Stimulated activated CD8-positive, alpha-beta memory T cell treated with anti-CD3 and anti-CD28 coated beads, Interleukin-12 subunit alpha, Interleukin-12 subunit beta, amount 100 ng/mL, for 24 hours (primary cell): Measurements from ENCODE around the gene ZNF462.

Source experiments
- DNase-seq: peaks from one replicate; pipeline ENCODE4 v3.0.0-alpha.2; 2020; ENCODE audit errors: extremely low read depth

ZNF462 gene

DNA sequence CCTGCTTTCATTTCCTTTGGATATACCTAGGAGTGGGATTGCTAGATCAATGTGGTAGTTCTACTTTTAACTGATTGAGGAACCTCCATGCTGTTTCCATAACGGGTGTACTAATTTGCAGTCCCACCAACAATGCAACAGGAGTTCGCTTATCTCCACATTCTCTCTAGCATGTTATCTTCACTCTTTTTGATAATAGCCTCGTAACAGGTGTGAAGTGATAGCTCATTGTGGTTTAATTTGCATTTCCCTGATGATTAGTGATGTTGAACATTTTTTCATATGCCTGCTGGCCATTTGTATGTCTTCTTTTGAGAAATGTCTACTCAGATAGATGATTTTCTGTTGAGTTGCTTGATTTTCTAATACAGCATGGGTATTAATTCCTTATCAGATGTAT, 142.2 kb downstream of the ZNF462 start:
- no peak for DNase-seq

DNA sequence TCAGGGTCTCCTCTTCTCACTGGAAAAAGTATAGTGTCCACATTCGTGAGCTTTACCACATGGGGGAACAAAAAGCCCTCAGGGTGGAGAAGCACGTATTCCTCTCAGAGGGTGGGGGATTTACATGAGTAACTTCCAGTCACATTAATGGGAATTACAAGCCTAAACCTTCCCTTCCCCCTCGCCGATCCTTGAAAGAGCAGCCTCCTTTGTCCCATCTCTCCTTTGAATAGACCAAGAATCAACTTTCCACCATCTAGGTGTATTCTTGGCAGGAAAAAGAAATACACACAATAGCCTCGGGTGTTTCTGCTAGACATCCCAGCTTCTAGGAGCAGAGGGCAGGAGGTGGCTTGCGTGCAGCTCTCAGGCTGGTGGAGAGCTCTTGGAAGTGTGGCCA, 144.4 kb downstream of the ZNF462 start:
- DNase-seq, result no peak

DNA sequence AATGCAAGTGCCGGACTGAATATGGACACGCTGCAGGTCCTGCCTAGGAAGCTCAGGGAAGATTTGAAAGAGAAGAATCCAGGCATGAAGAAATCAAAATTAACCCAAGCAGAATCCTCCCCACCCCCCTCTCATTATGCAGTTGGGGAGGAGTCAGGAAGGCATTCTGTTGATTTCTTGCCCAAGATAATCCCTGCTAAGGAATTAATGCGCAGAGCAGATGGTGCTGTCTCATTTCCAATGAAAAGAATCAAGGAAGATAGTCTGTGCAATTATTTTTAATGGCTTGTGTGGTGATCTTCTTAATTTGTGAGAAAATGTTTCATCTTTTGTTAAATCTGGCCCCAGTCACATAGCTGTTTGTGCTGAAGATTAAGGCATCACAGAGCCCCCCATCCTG, 145.0 kb downstream of the ZNF462 start:
- DNase-seq, result no peak

DNA sequence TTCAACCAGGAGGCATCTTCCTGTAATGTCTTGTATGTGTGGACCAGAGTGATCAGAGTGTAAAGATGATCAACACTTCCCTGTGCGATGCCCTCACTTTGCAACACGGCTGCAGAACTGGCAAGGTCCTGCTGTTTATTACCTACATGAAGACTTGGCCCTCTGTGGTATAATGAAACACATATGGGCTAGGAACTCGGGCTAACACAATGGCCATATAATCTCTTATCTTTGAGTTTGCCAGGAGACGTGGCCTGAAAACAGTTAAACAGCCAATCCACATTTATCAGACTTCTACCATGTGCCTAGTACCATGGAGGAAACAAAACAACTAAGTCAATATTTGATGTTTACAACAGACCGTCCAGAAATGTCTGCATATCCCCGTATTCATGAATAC, 145.5 kb downstream of the ZNF462 start:
- no peak for DNase-seq

DNA sequence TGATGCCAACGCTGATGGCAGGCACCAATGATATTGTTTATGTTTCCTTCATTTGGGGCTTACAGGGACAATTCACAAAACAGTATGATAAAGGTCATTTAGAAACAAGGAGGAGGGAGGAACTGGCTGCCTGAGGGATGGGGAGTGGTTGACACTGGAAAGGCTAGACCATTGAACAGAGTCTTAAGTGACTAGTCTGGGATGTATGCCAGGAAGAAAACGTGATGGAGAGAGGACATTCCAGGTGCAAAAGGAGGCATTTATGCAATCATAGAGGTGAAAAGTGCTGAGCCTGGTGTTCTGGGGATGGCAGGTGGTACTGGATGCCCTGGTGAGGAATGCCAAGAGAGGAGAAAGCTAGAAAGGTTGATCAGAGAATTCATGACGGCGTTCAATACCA, 153.4 kb downstream of the ZNF462 start:
- DNase-seq, result no peak

DNA sequence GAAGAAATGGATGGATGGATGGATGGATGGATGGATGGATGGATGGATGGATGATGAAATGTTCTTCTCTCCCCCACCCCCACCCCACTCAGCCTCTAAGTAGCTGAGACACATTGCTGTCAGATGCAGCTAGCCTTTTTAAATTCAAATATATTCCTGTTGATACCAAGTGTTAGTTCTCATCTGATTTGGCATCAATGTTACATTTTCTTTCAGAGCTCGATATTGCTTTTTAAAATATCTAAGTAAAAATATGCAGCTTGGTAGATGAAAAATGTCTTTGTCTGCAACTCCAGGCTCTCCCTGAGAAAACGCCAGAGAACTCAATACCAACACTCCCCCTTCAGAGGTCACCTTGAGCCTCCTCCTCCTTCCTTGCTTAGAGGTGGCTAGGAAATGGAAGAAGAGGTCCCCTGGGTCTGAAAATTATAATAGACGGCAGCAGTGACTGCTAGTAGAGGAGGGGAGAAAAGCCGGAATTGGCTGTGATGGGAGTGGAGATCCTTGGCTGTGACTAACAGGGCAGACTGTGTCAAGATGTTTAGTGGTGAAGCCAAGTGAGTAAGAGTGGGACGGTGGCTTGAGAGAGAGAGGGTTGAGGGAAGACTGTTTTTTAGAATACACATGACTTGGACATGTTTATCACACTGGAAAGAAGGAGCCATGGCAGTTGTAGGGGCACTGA, 156.0 kb downstream of the ZNF462 start:
- no peak for DNase-seq

DNA sequence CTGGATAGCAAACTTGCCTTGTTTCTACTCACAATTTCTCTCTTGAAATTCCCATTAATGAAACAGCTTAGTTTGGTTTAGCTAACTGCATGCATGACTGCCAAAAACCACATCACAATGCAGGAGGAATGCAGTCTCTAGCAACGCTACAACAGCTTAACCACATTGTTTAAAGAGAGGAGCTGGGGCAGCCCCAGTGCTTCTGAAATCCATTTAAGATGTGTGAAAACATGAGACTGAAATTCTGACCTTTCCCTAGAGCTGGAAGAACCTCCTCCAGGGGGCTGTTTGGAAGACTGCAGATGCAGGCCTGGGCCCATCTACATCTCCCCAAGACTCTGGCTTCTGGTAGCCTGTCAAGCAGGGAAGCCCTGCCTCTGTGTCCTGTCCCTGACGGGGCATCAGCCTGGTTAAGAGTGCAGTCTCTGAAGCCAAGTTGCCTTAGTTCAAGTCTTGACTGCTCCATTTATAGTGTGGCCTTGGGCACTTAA, 157.1 kb downstream of the ZNF462 start:
- DNase-seq, result no peak

DNA sequence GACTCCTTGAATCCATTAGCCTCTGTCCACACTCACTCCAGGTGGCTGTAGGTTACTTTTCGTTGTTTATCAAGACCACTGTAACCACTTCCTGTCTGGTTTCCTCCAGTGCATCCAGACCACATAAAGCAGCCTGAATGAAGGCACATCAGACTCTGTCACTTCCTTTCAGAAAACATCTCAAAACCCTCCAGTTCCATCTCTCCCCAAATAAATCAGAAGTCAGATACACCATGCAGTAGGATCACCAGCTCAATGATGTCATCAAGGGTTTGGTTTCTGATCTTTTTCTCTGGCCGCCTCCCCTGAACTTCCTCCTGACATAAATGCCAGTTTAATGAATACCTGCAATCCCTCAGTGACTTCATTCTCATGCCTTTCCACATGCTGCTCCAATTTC, 161.2 kb downstream of the ZNF462 start:
- no peak for DNase-seq

DNA sequence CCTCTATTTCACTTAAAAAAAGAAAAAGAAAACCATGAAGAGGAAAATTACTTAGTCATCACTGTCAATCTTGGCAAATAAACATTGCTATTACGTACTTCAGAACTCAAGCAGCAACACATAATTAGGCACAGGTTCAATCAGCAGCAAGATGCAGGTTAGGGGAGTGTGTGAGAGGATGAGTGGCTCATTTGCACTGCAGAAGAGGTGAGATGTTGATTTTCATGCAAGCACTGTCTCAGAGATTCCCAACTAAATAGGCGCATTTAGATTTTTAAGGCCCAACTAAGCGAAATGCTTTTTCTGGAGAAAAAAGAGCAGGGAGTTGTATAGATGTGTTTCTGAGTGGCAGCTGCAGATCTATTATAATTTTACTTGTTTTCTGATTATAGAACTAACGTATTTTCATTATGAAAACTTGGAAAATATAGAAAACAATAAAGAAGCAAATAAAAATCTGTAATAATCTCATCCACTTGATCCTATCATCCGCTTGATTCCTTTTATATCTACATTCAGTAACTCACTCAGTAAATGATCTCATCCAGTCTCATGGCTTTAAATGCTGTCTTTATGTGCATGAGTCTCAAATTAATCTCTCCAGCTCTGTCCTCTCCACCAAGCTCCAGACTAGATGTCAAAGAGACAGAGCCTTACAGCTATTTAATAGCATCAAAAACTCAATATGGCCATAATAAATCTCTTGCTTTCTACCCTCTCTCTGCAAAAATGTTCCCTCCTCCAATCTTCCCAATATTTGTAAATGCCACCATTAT, 162.5 kb downstream of the ZNF462 start:
- no peak for DNase-seq

DNA sequence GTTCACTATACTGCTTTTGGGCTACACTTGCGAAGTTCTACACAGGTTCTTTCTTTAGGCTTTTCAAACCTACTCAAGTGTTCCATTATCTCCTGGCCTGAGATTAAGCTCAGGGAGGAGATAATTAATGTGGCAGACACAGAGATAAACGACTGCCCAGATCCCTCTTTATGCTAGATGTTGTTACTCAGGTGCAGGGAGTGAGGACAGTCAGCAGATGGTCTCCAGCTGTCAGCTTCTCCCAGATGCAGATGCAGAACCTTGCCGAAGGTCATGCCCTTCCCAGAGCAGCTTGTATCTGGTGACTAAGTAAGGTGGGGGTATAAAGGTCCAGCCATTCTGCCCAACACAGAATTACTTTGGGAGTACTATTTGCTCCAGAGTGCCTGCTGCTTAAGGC, 166.2 kb downstream of the ZNF462 start:
- DNase-seq, result no peak

DNA sequence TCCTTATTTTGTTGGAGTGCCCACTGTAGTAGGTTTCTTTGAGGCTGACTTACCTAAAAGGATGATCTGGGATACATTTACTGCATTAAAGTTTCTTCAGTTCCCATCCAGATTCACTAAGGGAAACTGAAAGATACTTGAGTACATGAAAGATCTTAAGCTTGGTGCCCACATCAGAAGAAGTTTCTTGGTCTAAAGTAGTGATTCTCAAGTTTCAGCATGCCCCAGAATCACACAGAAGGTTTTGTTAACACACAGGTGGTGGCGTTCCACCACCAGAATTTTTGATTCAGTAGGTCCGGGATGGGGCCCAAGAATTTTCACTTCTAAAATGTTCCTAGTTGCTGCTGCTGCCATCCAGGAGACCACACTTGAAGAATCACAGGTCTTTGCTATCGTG, 171.0 kb downstream of the ZNF462 start:
- DNase-seq, result no peak

DNA sequence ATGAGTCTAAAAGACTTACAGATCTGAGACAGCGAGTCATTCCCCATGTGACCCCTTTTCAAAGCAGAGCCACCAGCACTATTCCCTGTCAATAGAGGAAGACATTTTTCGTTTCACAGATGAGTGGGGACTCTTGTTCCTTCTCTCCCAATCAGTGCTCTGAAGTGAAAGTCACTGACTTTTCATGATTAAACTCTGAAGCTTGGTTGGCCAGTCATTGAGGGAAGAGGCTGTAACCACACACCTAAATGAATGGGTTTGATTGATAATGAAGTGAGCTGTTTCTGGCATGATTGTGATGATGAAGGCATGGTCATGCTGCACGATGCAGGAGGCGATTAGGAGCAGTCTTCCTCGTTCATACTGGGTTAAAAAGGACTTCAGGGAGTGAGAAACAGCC, 171.9 kb downstream of the ZNF462 start:
- no peak for DNase-seq

DNA sequence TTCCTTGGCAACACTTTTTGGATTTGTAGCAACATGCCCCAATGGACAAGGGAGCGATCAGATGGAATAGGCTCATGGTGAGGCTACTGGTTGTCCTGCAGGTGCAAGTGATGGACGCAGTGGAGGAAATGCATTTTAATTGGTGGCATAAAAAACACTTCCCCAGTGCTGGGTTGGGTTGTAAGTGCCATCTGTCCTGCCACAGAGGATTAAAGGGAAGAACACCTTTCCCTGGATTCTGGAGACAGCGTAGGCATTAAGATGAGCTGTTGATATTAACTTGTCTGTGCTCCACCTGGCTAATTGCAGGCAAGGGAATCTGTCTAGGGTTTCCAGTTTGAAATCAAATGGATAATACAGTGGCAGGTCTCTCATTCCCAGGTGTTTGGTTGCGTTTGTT, 173.4 kb downstream of the ZNF462 start:
- DNase-seq, result no peak

DNA sequence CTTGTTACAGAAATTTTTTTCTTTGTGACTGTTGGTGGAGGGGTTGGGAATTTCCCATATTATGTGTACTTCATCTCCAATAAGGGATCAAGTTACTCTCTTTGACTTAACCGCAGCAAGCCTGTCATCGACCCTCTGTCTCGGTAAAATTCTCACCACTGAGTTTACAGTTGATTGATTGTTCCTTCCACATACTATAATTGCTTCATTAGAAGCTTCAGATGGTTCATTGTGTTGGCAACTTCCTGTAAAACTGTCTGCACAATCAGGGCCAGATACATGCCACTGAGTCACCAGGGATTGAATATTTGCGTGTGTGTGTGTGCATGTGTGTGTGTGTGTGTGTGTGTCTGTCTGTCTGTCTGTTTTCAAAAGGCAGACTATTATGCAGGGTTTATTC, 176.6 kb downstream of the ZNF462 start:
- DNase-seq, result no peak

DNA sequence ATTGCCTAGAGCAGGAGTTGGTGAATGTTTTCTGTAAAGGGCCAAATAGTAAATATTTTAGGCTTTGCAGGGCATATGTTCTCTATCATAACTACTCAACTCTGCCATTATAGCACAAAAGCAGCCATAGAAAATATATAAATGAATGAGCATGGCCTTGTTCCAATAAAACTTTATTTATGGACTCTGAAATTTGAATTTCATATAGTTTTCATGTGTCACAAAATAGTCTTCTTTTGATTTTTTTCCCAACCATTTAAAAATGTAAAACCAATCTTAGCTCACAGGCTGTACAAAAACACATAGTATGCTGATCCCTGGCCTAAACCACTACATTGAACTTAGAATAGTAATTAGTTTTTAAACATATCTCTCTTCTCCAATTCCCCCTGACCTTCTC, 179.6 kb downstream of the ZNF462 start:
- no peak for DNase-seq

DNA sequence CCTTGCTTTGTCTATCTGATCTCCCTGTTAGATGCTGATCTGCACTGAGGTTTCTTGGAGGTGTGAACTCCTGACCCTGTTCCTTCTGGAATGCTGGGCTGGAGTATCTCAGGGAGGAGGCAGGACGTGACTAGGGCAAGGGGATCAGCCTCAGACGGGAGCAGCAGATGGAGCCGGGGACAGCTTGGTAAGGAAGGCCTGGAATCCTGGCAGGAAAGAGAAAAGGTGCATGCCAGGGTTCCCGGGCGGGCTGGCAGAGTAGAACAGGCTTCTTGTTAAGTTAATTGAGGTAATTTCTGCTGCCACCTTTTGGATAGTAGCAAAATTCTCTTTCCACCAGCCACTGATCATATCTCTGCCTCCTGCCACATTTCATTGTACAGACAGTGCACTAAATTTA, 180.9 kb downstream of the ZNF462 start:
- no peak for DNase-seq

DNA sequence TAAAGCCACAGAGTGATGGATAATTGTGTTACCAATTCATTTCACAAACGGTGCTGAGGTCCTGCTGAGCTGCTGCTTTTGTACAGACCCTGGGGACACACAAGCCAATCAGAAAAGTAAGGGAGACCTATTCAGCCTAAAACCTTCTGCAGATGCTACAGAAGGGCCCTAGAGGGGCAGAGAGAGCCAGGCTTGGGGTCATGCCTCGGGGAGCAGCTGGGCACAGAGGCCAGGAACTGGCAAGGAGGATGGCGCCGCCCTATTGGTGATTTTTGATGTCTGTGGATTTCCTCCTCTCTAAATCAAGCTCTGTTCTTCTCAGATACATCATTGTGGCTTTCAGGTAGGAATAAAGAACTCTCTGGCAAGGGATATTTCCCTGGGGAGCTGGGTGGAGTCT, 181.9 kb downstream of the ZNF462 start:
- DNase-seq, result no peak

DNA sequence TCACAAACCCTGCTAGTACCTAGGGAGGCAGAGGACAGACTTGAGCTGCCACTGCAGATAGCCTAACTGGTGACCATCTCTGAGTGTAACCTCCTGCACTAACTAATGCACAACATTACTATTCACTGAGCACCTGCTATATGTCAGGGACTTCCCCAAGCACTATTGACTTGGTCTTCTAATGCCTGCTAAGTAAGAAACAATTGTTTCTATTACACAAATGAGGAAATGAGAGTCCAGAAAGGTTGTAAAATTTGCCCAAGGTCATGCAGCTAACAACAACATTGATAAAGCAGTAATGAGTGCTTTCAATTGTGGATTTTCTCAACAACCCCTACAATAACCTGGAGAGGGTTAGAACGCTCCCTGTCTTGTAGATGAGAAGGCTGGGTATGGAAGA, 183.7 kb downstream of the ZNF462 start:
- DNase-seq, result no peak

DNA sequence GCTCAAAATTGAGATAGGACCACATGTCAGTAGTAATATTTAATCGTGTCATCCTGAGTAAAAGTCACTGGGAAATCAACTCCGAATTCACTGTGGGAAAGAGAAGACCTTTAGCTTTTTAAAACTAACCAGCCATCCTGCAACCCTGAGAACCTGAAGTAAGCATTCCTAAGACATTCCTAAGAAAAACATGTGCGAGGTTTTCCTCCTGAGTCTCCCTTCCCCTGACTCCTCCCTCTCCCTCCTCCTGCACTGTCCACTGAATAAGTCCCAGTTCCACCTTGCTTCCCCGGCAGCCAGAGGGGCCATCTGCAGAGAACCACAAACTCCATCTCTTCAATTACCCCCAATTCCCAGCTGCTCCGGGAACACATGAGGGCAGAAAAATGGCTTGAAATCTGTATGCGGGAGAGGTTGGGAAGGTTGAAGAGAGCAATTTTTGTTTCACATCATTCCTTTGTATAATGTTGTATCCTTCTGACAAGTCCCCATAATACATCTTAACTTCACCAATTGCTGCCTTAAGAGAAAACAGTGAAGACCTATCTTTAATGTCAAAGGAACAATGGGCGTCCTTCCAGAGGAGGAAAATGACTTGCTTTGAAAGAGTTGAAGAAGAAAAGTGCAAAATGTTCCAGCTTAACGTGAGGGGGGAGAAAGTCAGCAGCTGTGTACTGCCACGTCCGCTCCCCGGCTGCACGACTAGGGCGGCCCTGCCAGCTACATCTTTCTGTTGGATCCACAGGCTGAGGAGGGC, 186.3 kb downstream of the ZNF462 start:
- no peak for DNase-seq

DNA sequence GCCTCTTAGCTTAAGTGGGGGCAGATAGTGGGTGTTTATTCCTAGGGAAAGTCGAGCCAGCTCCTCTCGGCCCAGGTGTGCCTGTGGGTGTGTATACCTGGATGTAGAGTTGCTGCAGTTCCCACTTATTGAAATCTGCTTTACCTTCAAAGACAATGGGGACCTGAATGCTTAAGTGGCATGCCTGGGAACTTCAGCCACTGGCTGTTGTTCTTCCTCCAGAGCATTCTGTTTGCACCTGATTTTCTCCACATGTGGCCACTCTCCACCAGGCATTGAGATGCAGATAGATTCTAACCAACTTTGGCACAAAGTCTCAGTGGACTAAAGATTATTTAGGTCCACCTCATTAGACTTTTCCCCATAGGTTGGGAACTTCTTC, 186.8 kb downstream of the ZNF462 start:
- no peak for DNase-seq

DNA sequence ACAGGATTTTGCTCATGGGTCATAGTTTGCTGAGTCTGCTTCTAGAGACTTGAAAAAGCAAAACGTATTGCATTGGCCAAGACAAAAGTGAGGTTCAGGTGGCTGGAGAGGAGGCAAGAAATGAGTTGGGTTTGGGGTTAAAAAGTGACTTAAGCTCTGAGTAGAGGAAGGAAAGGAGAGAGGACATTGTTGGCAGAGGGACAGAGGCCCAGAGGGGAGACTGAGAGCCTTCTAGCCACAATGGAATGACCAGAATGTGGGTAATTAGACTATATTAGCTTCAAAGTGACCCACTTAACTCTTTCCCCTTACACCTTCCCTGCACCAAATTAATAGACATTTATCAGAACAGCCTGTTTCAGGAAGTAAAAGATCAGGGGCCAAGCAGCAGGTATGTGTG, 188.4 kb downstream of the ZNF462 start:
- no peak for DNase-seq

DNA sequence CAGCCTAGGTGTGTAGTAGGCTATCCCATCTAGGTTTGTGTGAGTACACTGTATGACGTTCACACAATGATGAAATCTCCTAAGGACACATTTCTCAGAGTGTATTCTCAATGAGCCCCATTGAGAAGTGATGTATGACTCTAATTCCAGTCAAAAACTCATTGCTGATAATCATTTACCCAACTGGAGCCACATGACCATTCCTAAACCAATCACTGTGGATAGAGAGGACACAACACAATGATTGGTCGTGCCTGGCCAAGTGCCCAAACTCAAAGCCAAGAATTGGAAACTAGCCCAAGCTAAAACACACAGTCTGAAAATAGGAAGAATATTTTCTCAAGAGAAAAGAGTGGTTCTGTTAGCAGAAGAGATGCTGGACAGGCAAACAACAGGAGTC, 191.2 kb downstream of the ZNF462 start:
- DNase-seq, result no peak

DNA sequence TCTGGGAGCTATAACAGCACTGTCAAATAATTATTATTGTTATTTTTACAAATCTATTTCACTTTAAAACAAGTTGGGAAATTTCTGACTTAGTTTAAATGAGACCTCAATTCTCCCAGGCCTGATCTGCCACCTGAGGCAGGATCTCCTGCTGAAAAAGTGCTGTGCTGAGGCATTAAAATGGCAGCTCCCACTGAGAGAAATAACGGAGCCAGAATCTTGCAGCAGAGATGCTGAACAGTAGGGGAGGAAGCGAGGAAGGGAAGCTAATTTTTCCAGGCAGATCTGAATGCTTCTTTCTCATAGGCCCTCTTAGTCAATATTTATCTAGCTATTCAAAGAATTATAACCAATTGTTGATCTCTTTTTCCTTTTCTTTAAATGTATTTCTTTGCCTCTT, 196.3 kb downstream of the ZNF462 start:
- DNase-seq, result no peak
